ENCODE data around the gene XBP1. TPM values are rescaled to one million over a fixed set of nuclear protein-coding genes. Genes with fewer than 3 reads are reported as not detected.
A peak's percentile ranks its signal among the peaks of the same experiment; 100 is the strongest.
"Not testable (repeated sequence)": the region's sequence is repeated elsewhere in the genome, so short reads cannot be mapped to it uniquely, and the experiment has no call there.

XBP1 gene
- polyA plus RNA-seq (2012; ENCODE audit: missing spikeins): 74.8 TPM

- FAIRE-seq (peak; percentile 99), DNase-seq (ENCODE audit: insufficient read length) (peak; percentile 94)
- TF ChIP-seq POLR2A (IDR thresholded peaks at IDR 0.05; ENCODE audit: low read depth, low read length): peak; percentile 94
- TF ChIP-seq TAF1 (IDR thresholded peaks at IDR 0.05; ENCODE audit: borderline replicate concordance, low read depth, low read length): peak; percentile 87
- peak; percentile 86 for TF ChIP-seq POLR2AphosphoS5 (IDR thresholded peaks at IDR 0.05; ENCODE audit: low read depth, low read length)
Observed at GRCh38 chr22:28800308-28801041, at the start of gene XBP1. TSS of gene XBP1 (minus strand) at chr22:28800569.

- no peak for TF ChIP-seq TAF1 (IDR thresholded peaks at IDR 0.05; ENCODE audit: borderline replicate concordance, low read depth, low read length)
- TF ChIP-seq POLR2AphosphoS5 (IDR thresholded peaks at IDR 0.05; ENCODE audit: low read depth, low read length): no peak
- no peak for TF ChIP-seq POLR2A (IDR thresholded peaks at IDR 0.05; ENCODE audit: low read depth, low read length)
- no peak for DNase-seq (ENCODE audit: insufficient read length)
- no peak for FAIRE-seq
Observed at GRCh38 chr22:28846994-28847393, 46.6 kb upstream of the XBP1 start.

GRCh38 chr22:28844277-28844676 lies 43.9 kb upstream of the XBP1 start:
- DNase-seq (ENCODE audit: insufficient read length); FAIRE-seq: not testable (repeated sequence)

- FAIRE-seq (no peak), DNase-seq (ENCODE audit: insufficient read length) (no peak)
- TF ChIP-seq TAF1 (IDR thresholded peaks at IDR 0.05; ENCODE audit: borderline replicate concordance, low read depth, low read length): no peak
- TF ChIP-seq POLR2A (IDR thresholded peaks at IDR 0.05; ENCODE audit: low read depth, low read length): no peak
- no peak for TF ChIP-seq POLR2AphosphoS5 (IDR thresholded peaks at IDR 0.05; ENCODE audit: low read depth, low read length)
Observed at GRCh38 chr22:28843633-28844032, 43.3 kb upstream of the XBP1 start.

GRCh38 chr22:28841111-28841510 lies 40.7 kb upstream of the XBP1 start:
- TF ChIP-seq POLR2AphosphoS5 (IDR thresholded peaks at IDR 0.05; ENCODE audit: low read depth, low read length) (no peak), POLR2A (IDR thresholded peaks at IDR 0.05; ENCODE audit: low read depth, low read length) (no peak), TAF1 (IDR thresholded peaks at IDR 0.05; ENCODE audit: borderline replicate concordance, low read depth, low read length) (no peak)
- FAIRE-seq (no peak), DNase-seq (ENCODE audit: insufficient read length) (no peak)

- no peak for TF ChIP-seq TAF1 (IDR thresholded peaks at IDR 0.05; ENCODE audit: borderline replicate concordance, low read depth, low read length)
- TF ChIP-seq POLR2AphosphoS5 (IDR thresholded peaks at IDR 0.05; ENCODE audit: low read depth, low read length): no peak
- no peak for TF ChIP-seq POLR2A (IDR thresholded peaks at IDR 0.05; ENCODE audit: low read depth, low read length)
- FAIRE-seq (no peak), DNase-seq (ENCODE audit: insufficient read length) (no peak)
Observed at GRCh38 chr22:28838971-28839370, 38.6 kb upstream of the XBP1 start.

- DNase-seq (ENCODE audit: insufficient read length): no peak
- FAIRE-seq: no peak
Observed at GRCh38 chr22:28837640-28838039, 37.3 kb upstream of the XBP1 start.

GRCh38 chr22:28835630-28836189 lies 35.3 kb upstream of the XBP1 start:
- FAIRE-seq (no peak), DNase-seq (ENCODE audit: insufficient read length) (no peak)
- TF ChIP-seq POLR2AphosphoS5 (IDR thresholded peaks at IDR 0.05; ENCODE audit: low read depth, low read length): no peak
- TF ChIP-seq TAF1 (IDR thresholded peaks at IDR 0.05; ENCODE audit: borderline replicate concordance, low read depth, low read length): no peak
- no peak for TF ChIP-seq POLR2A (IDR thresholded peaks at IDR 0.05; ENCODE audit: low read depth, low read length)

More at GRCh38 chr22:28837640-28838039, 37.3 kb upstream of the XBP1 start:
- no peak for TF ChIP-seq POLR2A (IDR thresholded peaks at IDR 0.05; ENCODE audit: low read depth, low read length)
- TF ChIP-seq TAF1 (IDR thresholded peaks at IDR 0.05; ENCODE audit: borderline replicate concordance, low read depth, low read length): no peak
- no peak for TF ChIP-seq POLR2AphosphoS5 (IDR thresholded peaks at IDR 0.05; ENCODE audit: low read depth, low read length)

GRCh38 chr22:28833276-28833923 lies 33.0 kb upstream of the XBP1 start:
- FAIRE-seq: no peak
- TF ChIP-seq POLR2A (IDR thresholded peaks at IDR 0.05; ENCODE audit: low read depth, low read length) (no peak), TAF1 (IDR thresholded peaks at IDR 0.05; ENCODE audit: borderline replicate concordance, low read depth, low read length) (no peak)
- no peak for DNase-seq (ENCODE audit: insufficient read length)

GRCh38 chr22:28832731-28833130 lies 32.4 kb upstream of the XBP1 start:
- FAIRE-seq (no peak), DNase-seq (ENCODE audit: insufficient read length) (no peak)
- TF ChIP-seq POLR2AphosphoS5 (IDR thresholded peaks at IDR 0.05; ENCODE audit: low read depth, low read length) (no peak), POLR2A (IDR thresholded peaks at IDR 0.05; ENCODE audit: low read depth, low read length) (no peak), TAF1 (IDR thresholded peaks at IDR 0.05; ENCODE audit: borderline replicate concordance, low read depth, low read length) (no peak)

GRCh38 chr22:28831140-28832072 lies 31.0 kb upstream of the XBP1 start:
- TF ChIP-seq POLR2AphosphoS5 (IDR thresholded peaks at IDR 0.05; ENCODE audit: low read depth, low read length): no peak
- TF ChIP-seq POLR2A (IDR thresholded peaks at IDR 0.05; ENCODE audit: low read depth, low read length): no peak
- TF ChIP-seq TAF1 (IDR thresholded peaks at IDR 0.05; ENCODE audit: borderline replicate concordance, low read depth, low read length): no peak
- DNase-seq (ENCODE audit: insufficient read length) (no peak), FAIRE-seq (no peak)

All from GM12892 (cell line).